Cerebellar cortex (tissue), 1 donor: ENCODE measurements around the gene FOXP1.

Source experiments
- DNase-seq: peaks from one replicate; pipeline ENCODE4 v3.0.0-alpha.2; 2015; ENCODE audit warnings: low spot score

FOXP1 gene

GRCh38 chr3:71264840-71265239 lies 318.7 kb downstream of the FOXP1 start:
- no peak for DNase-seq

- DNase-seq, result no peak
Observed at GRCh38 chr3:71262364-71263265, 320.9 kb downstream of the FOXP1 start.

- no peak for DNase-seq
Observed at GRCh38 chr3:71260782-71261181, 322.7 kb downstream of the FOXP1 start.

- DNase-seq, result no peak
Observed at GRCh38 chr3:71258526-71258925, 325.0 kb downstream of the FOXP1 start.

GRCh38 chr3:71258116-71258515 lies 325.4 kb downstream of the FOXP1 start:
- no peak for DNase-seq

- DNase-seq, result no peak
Observed at GRCh38 chr3:71255498-71255897, 328.0 kb downstream of the FOXP1 start.

- DNase-seq, result no peak
Observed at GRCh38 chr3:71254281-71255057, 329.1 kb downstream of the FOXP1 start.

GRCh38 chr3:71253169-71253568 lies 330.4 kb downstream of the FOXP1 start:
- no peak for DNase-seq

- no peak for DNase-seq
Observed at GRCh38 chr3:71252466-71252865, 331.1 kb downstream of the FOXP1 start.

- DNase-seq, result no peak
Observed at GRCh38 chr3:71251156-71251775, 332.3 kb downstream of the FOXP1 start.

- DNase-seq, result no peak
Observed at GRCh38 chr3:71250026-71250425, 333.5 kb downstream of the FOXP1 start.

- no peak for DNase-seq
Observed at GRCh38 chr3:71247958-71248335, 335.6 kb downstream of the FOXP1 start.

- DNase-seq, result peak; percentile 35
Observed at GRCh38 chr3:71247221-71247957, 336.1 kb downstream of the FOXP1 start.

GRCh38 chr3:71245971-71246880 lies 337.3 kb downstream of the FOXP1 start:
- no peak for DNase-seq

GRCh38 chr3:71244826-71245488 lies 338.6 kb downstream of the FOXP1 start:
- no peak for DNase-seq

- no peak for DNase-seq
Observed at GRCh38 chr3:71244153-71244825, 339.2 kb downstream of the FOXP1 start.

- no peak for DNase-seq
Observed at GRCh38 chr3:71243229-71243628, 340.3 kb downstream of the FOXP1 start.

GRCh38 chr3:71241981-71242560 lies 341.5 kb downstream of the FOXP1 start:
- DNase-seq, result no peak

- no peak for DNase-seq
Observed at GRCh38 chr3:71241246-71241901, 342.2 kb downstream of the FOXP1 start.
